Measurements from ENCODE around the gene GASK1A. TPM values are rescaled to one million over a fixed set of nuclear protein-coding genes. Genes with fewer than 3 reads are reported as not detected.

GASK1A gene
- total RNA-seq, 2 donors from 2014 or later = not detected

GRCh38 chr3:43009547-43009946 is 30.4 kb downstream of the GASK1A start:
- peaks cover 8% of the 10 kb centered on the region for H3K9me3 ChIP-seq (ENCODE audit: control insufficient read depth, low read length, poor library complexity, severe bottlenecking)
- Mint-ChIP-seq H3K27ac (no peak overlapping the region), H3K27me3 (no peaks in the 10 kb centered on the region), H3K4me3 (no peak overlapping the region), H3K36me3 (ENCODE audit: low read depth) (no peaks in the 10 kb centered on the region), H3K4me1 (peaks cover 4% of the 10 kb centered on the region)
- DNase-seq (no peak), ATAC-seq (no peak)

DNA sequence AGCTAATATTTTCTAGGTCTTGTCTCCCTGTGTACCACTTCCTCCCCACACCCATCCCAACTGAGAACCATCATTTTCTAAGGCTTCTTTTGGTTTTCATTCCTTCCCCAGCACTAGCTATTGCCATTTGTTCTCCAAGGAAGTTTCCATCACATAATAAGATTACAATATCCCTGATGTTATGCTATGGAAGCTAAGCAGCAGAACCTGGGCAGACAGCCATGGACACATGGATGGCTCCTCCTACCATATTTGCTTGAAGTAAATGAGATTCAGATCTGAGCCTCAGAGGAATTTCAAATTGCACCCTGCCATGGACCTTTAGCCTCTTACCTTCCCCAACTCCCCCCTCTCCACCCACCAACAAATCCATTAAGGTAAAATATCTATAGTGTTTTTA is 31.5 kb downstream of the GASK1A start:
- no peak overlapping the region for H3K4me3 Mint-ChIP-seq
- no peak overlapping the region for H3K27ac Mint-ChIP-seq
- H3K27me3 Mint-ChIP-seq = no peaks in the 10 kb centered on the region
- H3K9me3 ChIP-seq (ENCODE audit: control insufficient read depth, low read length, poor library complexity, severe bottlenecking) = peaks cover 12% of the 10 kb centered on the region
- no peak for ATAC-seq
- H3K4me1 Mint-ChIP-seq = peaks cover 4% of the 10 kb centered on the region
- H3K36me3 Mint-ChIP-seq (ENCODE audit: low read depth) = no peaks in the 10 kb centered on the region
- no peak for DNase-seq

- Mint-ChIP-seq H3K27me3 (no peaks in the 10 kb centered on the region), H3K4me3 (no peak overlapping the region), H3K36me3 (ENCODE audit: low read depth) (no peaks in the 10 kb centered on the region), H3K27ac (no peak overlapping the region), H3K4me1 (no peaks in the 10 kb centered on the region)
- ATAC-seq (no peak), DNase-seq (no peak)
- peaks cover 12% of the 10 kb centered on the region for H3K9me3 ChIP-seq (ENCODE audit: control insufficient read depth, low read length, poor library complexity, severe bottlenecking)
Measured at GRCh38 chr3:43011638-43012037, 32.5 kb downstream of the GASK1A start.

GRCh38 chr3:43012174-43012573 is 33.1 kb downstream of the GASK1A start:
- H3K4me3 Mint-ChIP-seq = no peak overlapping the region
- H3K9me3 ChIP-seq (ENCODE audit: control insufficient read depth, low read length, poor library complexity, severe bottlenecking) = peaks cover 12% of the 10 kb centered on the region
- no peaks in the 10 kb centered on the region for H3K36me3 Mint-ChIP-seq (ENCODE audit: low read depth)
- DNase-seq (no peak), ATAC-seq (no peak)
- H3K27ac Mint-ChIP-seq = no peak overlapping the region
- H3K4me1 Mint-ChIP-seq = no peaks in the 10 kb centered on the region
- H3K27me3 Mint-ChIP-seq = no peaks in the 10 kb centered on the region

- Mint-ChIP-seq H3K27ac (no peak overlapping the region), H3K36me3 (ENCODE audit: low read depth) (no peaks in the 10 kb centered on the region), H3K4me3 (no peak overlapping the region), H3K4me1 (no peaks in the 10 kb centered on the region), H3K27me3 (no peaks in the 10 kb centered on the region)
- DNase-seq (no peak), ATAC-seq (peak; percentile 18)
- peaks cover 12% of the 10 kb centered on the region for H3K9me3 ChIP-seq (ENCODE audit: control insufficient read depth, low read length, poor library complexity, severe bottlenecking)
Measured at GRCh38 chr3:43013256-43013655, 34.1 kb downstream of the GASK1A start.

GRCh38 chr3:43013743-43014155 is 34.6 kb downstream of the GASK1A start:
- Mint-ChIP-seq H3K27me3 (no peaks in the 10 kb centered on the region), H3K4me1 (no peaks in the 10 kb centered on the region), H3K36me3 (ENCODE audit: low read depth) (no peaks in the 10 kb centered on the region), H3K27ac (no peak overlapping the region), H3K4me3 (no peak overlapping the region)
- peaks cover 12% of the 10 kb centered on the region for H3K9me3 ChIP-seq (ENCODE audit: control insufficient read depth, low read length, poor library complexity, severe bottlenecking)
- peak; percentile 48 for ATAC-seq
- no peak for DNase-seq

GRCh38 chr3:43014241-43014640 is 35.1 kb downstream of the GASK1A start:
- Mint-ChIP-seq H3K27ac (no peak overlapping the region), H3K27me3 (no peaks in the 10 kb centered on the region), H3K4me1 (no peaks in the 10 kb centered on the region), H3K36me3 (ENCODE audit: low read depth) (no peaks in the 10 kb centered on the region), H3K4me3 (no peak overlapping the region)
- DNase-seq (no peak), ATAC-seq (no peak)
- peaks cover 12% of the 10 kb centered on the region for H3K9me3 ChIP-seq (ENCODE audit: control insufficient read depth, low read length, poor library complexity, severe bottlenecking)

DNA sequence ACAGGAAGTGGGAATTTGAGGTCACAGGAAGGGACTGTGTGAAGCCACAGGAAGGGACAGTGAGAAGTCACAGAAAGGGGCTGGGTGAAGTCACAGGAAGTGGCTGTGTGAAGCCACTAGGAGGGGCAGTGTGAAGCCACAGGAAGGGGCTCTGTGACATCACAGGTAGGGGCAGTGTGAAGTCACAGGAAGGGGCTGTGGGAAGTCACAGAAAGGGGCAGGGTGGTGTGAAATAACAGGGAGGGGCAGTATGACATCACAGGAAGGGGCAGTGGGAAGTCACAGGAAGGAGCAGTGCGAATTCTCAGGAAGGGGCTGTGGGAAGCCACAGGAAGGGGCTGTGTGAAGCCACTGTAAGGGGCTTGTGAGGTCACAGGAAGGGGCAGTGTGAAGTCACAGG is 35.8 kb downstream of the GASK1A start:
- no peaks in the 10 kb centered on the region for H3K4me1 Mint-ChIP-seq
- peaks cover 12% of the 10 kb centered on the region for H3K9me3 ChIP-seq (ENCODE audit: control insufficient read depth, low read length, poor library complexity, severe bottlenecking)
- H3K27ac Mint-ChIP-seq = no peak overlapping the region
- H3K4me3 Mint-ChIP-seq = no peak overlapping the region
- DNase-seq (no peak), ATAC-seq (no peak)
- no peaks in the 10 kb centered on the region for H3K36me3 Mint-ChIP-seq (ENCODE audit: low read depth)
- no peaks in the 10 kb centered on the region for H3K27me3 Mint-ChIP-seq

GRCh38 chr3:43015572-43015971 is 36.5 kb downstream of the GASK1A start:
- DNase-seq (no peak), ATAC-seq (peak; percentile 32)
- Mint-ChIP-seq H3K36me3 (ENCODE audit: low read depth) (no peaks in the 10 kb centered on the region), H3K27me3 (no peaks in the 10 kb centered on the region), H3K4me3 (no peak overlapping the region), H3K4me1 (no peaks in the 10 kb centered on the region), H3K27ac (no peak overlapping the region)
- peaks cover 12% of the 10 kb centered on the region for H3K9me3 ChIP-seq (ENCODE audit: control insufficient read depth, low read length, poor library complexity, severe bottlenecking)

- H3K9me3 ChIP-seq (ENCODE audit: control insufficient read depth, low read length, poor library complexity, severe bottlenecking) = peaks cover 12% of the 10 kb centered on the region
- Mint-ChIP-seq H3K27me3 (no peaks in the 10 kb centered on the region), H3K27ac (no peak overlapping the region), H3K4me3 (no peak overlapping the region), H3K4me1 (peaks cover 2% of the 10 kb centered on the region), H3K36me3 (ENCODE audit: low read depth) (no peaks in the 10 kb centered on the region)
- ATAC-seq (peak; percentile 29), DNase-seq (no peak)
Measured at GRCh38 chr3:43015991-43016865, 37.1 kb downstream of the GASK1A start.

DNA sequence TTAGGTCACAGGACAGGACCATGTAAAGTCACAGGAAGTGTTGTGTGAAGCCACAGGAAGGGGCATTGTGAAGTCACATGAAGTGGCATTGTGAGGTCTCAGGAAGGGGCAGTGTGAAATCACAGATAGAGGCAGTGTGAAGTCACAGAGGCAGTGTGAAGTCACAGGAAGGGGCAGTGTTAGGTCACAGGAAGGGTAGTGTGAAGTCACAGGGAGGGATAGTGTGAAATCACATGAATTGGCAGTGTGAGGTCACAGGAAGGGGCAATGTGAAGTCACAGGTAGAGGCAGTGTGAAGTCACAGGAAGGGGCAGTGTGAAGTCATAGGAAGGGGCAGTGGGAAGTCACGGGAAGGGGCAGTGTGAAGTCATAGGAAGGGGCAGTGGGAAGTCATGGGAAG is 37.9 kb downstream of the GASK1A start:
- DNase-seq (no peak), ATAC-seq (no peak)
- peaks cover 12% of the 10 kb centered on the region for H3K9me3 ChIP-seq (ENCODE audit: control insufficient read depth, low read length, poor library complexity, severe bottlenecking)
- no peak overlapping the region for H3K27ac Mint-ChIP-seq
- no peaks in the 10 kb centered on the region for H3K27me3 Mint-ChIP-seq
- no peaks in the 10 kb centered on the region for H3K36me3 Mint-ChIP-seq (ENCODE audit: low read depth)
- peaks cover 5% of the 10 kb centered on the region for H3K4me1 Mint-ChIP-seq
- no peak overlapping the region for H3K4me3 Mint-ChIP-seq

DNA sequence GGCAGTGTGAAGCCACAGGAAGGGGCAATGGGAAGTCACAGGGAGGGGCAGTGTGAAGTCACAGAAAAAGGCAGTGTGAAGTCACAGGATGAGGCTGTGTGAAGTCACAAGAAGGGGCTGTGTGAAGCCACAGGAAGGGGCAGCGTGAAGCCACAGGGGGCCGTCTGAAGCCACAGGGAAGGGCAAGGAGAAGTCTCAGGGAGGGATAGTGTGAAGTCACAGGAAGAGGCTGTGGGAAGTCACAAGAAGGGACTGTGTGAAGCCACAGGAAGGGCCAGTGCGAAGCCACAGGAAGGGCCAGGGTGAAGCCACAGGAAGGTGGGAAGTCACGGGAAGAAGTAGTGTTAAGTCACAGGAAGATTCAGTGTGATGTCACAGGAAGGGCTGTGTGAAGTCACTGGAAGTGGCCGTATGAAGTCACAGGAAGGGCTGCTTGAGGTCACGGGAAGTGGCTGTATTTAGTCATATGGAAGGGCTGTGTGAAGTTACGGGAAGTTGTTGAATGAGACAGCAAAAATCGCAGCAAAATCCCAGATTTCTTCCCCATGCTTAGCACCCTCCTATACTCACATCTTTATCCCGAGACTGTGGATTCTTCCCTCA is 38.6 kb downstream of the GASK1A start:
- H3K4me1 Mint-ChIP-seq = peaks cover 8% of the 10 kb centered on the region
- H3K9me3 ChIP-seq (ENCODE audit: control insufficient read depth, low read length, poor library complexity, severe bottlenecking) = peaks cover 12% of the 10 kb centered on the region
- H3K4me3 Mint-ChIP-seq = no peak overlapping the region
- H3K27ac Mint-ChIP-seq = no peak overlapping the region
- no peak for DNase-seq
- no peaks in the 10 kb centered on the region for H3K36me3 Mint-ChIP-seq (ENCODE audit: low read depth)
- no peaks in the 10 kb centered on the region for H3K27me3 Mint-ChIP-seq
- ATAC-seq = no peak

GRCh38 chr3:43018246-43018645 is 39.1 kb downstream of the GASK1A start:
- no peaks in the 10 kb centered on the region for H3K27me3 Mint-ChIP-seq
- H3K9me3 ChIP-seq (ENCODE audit: control insufficient read depth, low read length, poor library complexity, severe bottlenecking) = peaks cover 10% of the 10 kb centered on the region
- no peak overlapping the region for H3K27ac Mint-ChIP-seq
- no peak for DNase-seq
- H3K4me3 Mint-ChIP-seq = no peak overlapping the region
- no peak for ATAC-seq
- H3K4me1 Mint-ChIP-seq = peaks cover 13% of the 10 kb centered on the region
- H3K36me3 Mint-ChIP-seq (ENCODE audit: low read depth) = no peaks in the 10 kb centered on the region

Data from T-helper 17 cell (primary cell).